ENCODE data around the gene FBXL20. TPM values are rescaled to one million over a fixed set of nuclear protein-coding genes. Genes with fewer than 3 reads are reported as not detected.

The FBXL20 gene
- polyA plus RNA-seq, 5 donors: 9.3 to 19.0 (median 15.6) TPM

- no peak for DNase-seq
These were observed 196.3 kb downstream of the FBXL20 start for GRCh38 chr17:39205112-39205526.

GRCh38 chr17:39204245-39204644 lies 197.2 kb downstream of the FBXL20 start:
- no peak for DNase-seq

Other genes with a start within 250 kb of the FBXL20 start
- gene PLXDC1, start 250.0 kb downstream of the FBXL20 start, polyA plus RNA-seq (ENCODE audit: insufficient read depth in 1 of 5, insufficient read length in 5 of 5, low replicate concordance in 1 of 5): 1 to 10 TPM; 5.4 to 8.7 (median 6.1) TPM
- under 1 TPM; 0.27 to 0.66 (median 0.48) TPM for gene ARL5C, start 235.5 kb downstream of the FBXL20 start, polyA plus RNA-seq (ENCODE audit: insufficient read depth in 1 of 5, insufficient read length in 5 of 5, low replicate concordance in 1 of 5)
- gene CACNB1, start 204.0 kb downstream of the FBXL20 start, polyA plus RNA-seq (ENCODE audit: insufficient read depth in 1 of 5, insufficient read length in 5 of 5, low replicate concordance in 1 of 5): 10 to 100 TPM; 10.2 to 23.0 (median 13.5) TPM
- gene RPL19, start 201.3 kb downstream of the FBXL20 start, polyA plus RNA-seq (ENCODE audit: insufficient read depth in 1 of 5, insufficient read length in 5 of 5, low replicate concordance in 1 of 5): 1,000 to 10,000 TPM; 2,041 to 2,572 (median 2,117) TPM
- gene STAC2, start 175.7 kb downstream of the FBXL20 start, polyA plus RNA-seq (ENCODE audit: insufficient read depth in 1 of 5, insufficient read length in 5 of 5, low replicate concordance in 1 of 5): under 1 TPM; 0.18 to 0.29 (median 0.22) TPM
- 10 to 100 TPM; 38.8 to 60.2 (median 57.2) TPM for gene MED1, start 49.6 kb upstream of the FBXL20 start, polyA plus RNA-seq (ENCODE audit: insufficient read depth in 1 of 5, insufficient read length in 5 of 5, low replicate concordance in 1 of 5)
- 10 to 100 TPM; 47.3 to 74.0 (median 72.8) TPM for gene CDK12, start 59.9 kb upstream of the FBXL20 start, polyA plus RNA-seq (ENCODE audit: insufficient read depth in 1 of 5, insufficient read length in 5 of 5, low replicate concordance in 1 of 5)
- under 1 TPM in 4 of 5 donors, not detected in 1; 0.03 to 0.08 (median 0.04) TPM for gene NEUROD2, start 206.3 kb upstream of the FBXL20 start, polyA plus RNA-seq (ENCODE audit: insufficient read depth in 1 of 5, insufficient read length in 5 of 5, low replicate concordance in 1 of 5)
- gene PPP1R1B, start 225.3 kb upstream of the FBXL20 start, polyA plus RNA-seq (ENCODE audit: insufficient read depth in 1 of 5, insufficient read length in 5 of 5, low replicate concordance in 1 of 5): 10 to 100 TPM; 48.3 to 68.1 (median 60.1) TPM
- gene STARD3, start 235.5 kb upstream of the FBXL20 start, polyA plus RNA-seq (ENCODE audit: insufficient read depth in 1 of 5, insufficient read length in 5 of 5, low replicate concordance in 1 of 5): 10 to 100 TPM; 44.5 to 62.7 (median 58.2) TPM